ENCODE data around the gene SMYD2. TPM values are rescaled to one million over a fixed set of nuclear protein-coding genes. Genes with fewer than 3 reads are reported as not detected.
A peak's percentile ranks its signal among the peaks of the same experiment; 100 is the strongest.

The SMYD2 gene
- polyA plus RNA-seq, 3 donors, result 14.2 to 28.4 (median 23.6) TPM

- H4K20me1 ChIP-seq (ENCODE audit: insufficient read depth, low read length), result no peaks in the 10 kb centered on the region
- H3K9me3 ChIP-seq (replicated peaks in 1 of 2; ENCODE audit: control insufficient read depth in 1 of 2, insufficient read depth in 1 of 2, low read length in 2 of 2), result no peaks in the 10 kb centered on the region
- H3K4me1 ChIP-seq (ENCODE audit: control insufficient read depth in 1 of 2, insufficient read depth in 2 of 2, low read length in 2 of 2), result no peaks in the 10 kb centered on the region
- no peaks in the 10 kb centered on the region for H3K36me3 ChIP-seq (replicated peaks in 1 of 2; ENCODE audit: control insufficient read depth in 1 of 2, insufficient read depth in 2 of 2, low read length in 2 of 2)
- Mint-ChIP-seq H3K36me3 (no peaks in the 10 kb centered on the region), H3K4me1 (peaks cover 3% of the 10 kb centered on the region), H3K4me3 (no peak overlapping the region), H3K27ac (peak overlapping the region in 1 of 7 donors; percentile 5), H3K9me3 (peaks cover 0 to 3% (median 0%) of the 10 kb centered on the region in 7 donors), H3K27me3 (ENCODE audit: low read depth in 3 of 3) (peaks cover 2 to 10% (median 7%) of the 10 kb centered on the region in 3 donors)
- no peak for TF ChIP-seq CTCF (IDR thresholded peaks at IDR 0.05)
- intact Hi-C loops (cut with micrococcal nuclease), result no loop called here
- no peaks in the 10 kb centered on the region for H3K27me3 ChIP-seq (ENCODE audit: control insufficient read depth in 2 of 2, insufficient read depth in 2 of 2, low read length in 2 of 2)
- DNase-seq, result no peak
- H2AFZ ChIP-seq (ENCODE audit: insufficient read depth, low read depth, low read length, poor library complexity, severe bottlenecking), result no peak overlapping the region
- no peak overlapping the region for H3K4me3 ChIP-seq (replicated peaks in 1 of 3; ENCODE audit: low read depth in 2 of 3, low read length in 3 of 3)
- no peak overlapping the region for H3K4me2 ChIP-seq (replicated peaks; ENCODE audit: extremely low read depth, low read length, poor library complexity, severe bottlenecking)
- no peak overlapping the region for H3K27ac ChIP-seq (ENCODE audit: low read depth in 1 of 2, low read length in 2 of 2)
- no peaks in the 10 kb centered on the region for H3K79me2 ChIP-seq (ENCODE audit: insufficient read depth, low read length)
- WGBS (ENCODE audit: insufficient coverage), result 100% methylated on average over 1 of the region's 2 CpGs
- no peak overlapping the region for H3K9ac ChIP-seq (ENCODE audit: insufficient read depth, low read length, poor library complexity, severe bottlenecking)
These were observed 36.1 kb upstream of the SMYD2 start for GRCh38 chr1:214244841-214245240.

GRCh38 chr1:214247501-214248041 lies 33.4 kb upstream of the SMYD2 start:
- no peaks in the 10 kb centered on the region for H3K4me1 Mint-ChIP-seq
- no peak overlapping the region for H2AFZ ChIP-seq (ENCODE audit: insufficient read depth, low read depth, low read length, poor library complexity, severe bottlenecking)
- no peak overlapping the region for H3K4me3 Mint-ChIP-seq
- H3K9me3 Mint-ChIP-seq, result no peaks in the 10 kb centered on the region
- H3K36me3 Mint-ChIP-seq, result no peaks in the 10 kb centered on the region
- TF ChIP-seq CTCF (IDR thresholded peaks at IDR 0.05), result no peak
- H3K4me1 ChIP-seq (ENCODE audit: control insufficient read depth in 1 of 2, insufficient read depth in 2 of 2, low read length in 2 of 2), result no peaks in the 10 kb centered on the region
- H3K27me3 ChIP-seq (ENCODE audit: control insufficient read depth in 2 of 2, insufficient read depth in 2 of 2, low read length in 2 of 2), result no peaks in the 10 kb centered on the region
- no peak for DNase-seq
- H3K4me2 ChIP-seq (replicated peaks; ENCODE audit: extremely low read depth, low read length, poor library complexity, severe bottlenecking), result no peak overlapping the region
- no peak overlapping the region for H3K9ac ChIP-seq (ENCODE audit: insufficient read depth, low read length, poor library complexity, severe bottlenecking)
- 96% methylated on average over 5 of the region's 8 CpGs for WGBS (ENCODE audit: insufficient coverage)
- H3K4me3 ChIP-seq (replicated peaks in 1 of 3; ENCODE audit: low read depth in 2 of 3, low read length in 3 of 3), result no peak overlapping the region
- no peaks in the 10 kb centered on the region for H3K36me3 ChIP-seq (replicated peaks in 1 of 2; ENCODE audit: control insufficient read depth in 1 of 2, insufficient read depth in 2 of 2, low read length in 2 of 2)
- H3K27ac ChIP-seq (ENCODE audit: low read depth in 1 of 2, low read length in 2 of 2), result no peak overlapping the region
- H3K79me2 ChIP-seq (ENCODE audit: insufficient read depth, low read length), result no peaks in the 10 kb centered on the region
- H3K27me3 Mint-ChIP-seq (ENCODE audit: low read depth in 3 of 3), result peaks cover 4 to 6% (median 6%) of the 10 kb centered on the region in 3 donors
- H3K9me3 ChIP-seq (replicated peaks in 1 of 2; ENCODE audit: control insufficient read depth in 1 of 2, insufficient read depth in 1 of 2, low read length in 2 of 2), result no peaks in the 10 kb centered on the region
- intact Hi-C loops (cut with micrococcal nuclease), result no loop called here
- H4K20me1 ChIP-seq (ENCODE audit: insufficient read depth, low read length), result no peaks in the 10 kb centered on the region
- H3K27ac Mint-ChIP-seq, result no peak overlapping the region

All from CD14-positive monocyte (primary cell).